H4 (cell line): ENCODE measurements around the gene CYB5A. TPM values are rescaled to one million over a fixed set of nuclear protein-coding genes. Genes with fewer than 3 reads are reported as not detected.
"Not testable (repeated sequence)": the region's sequence is repeated elsewhere in the genome, so short reads cannot be mapped to it uniquely, and the experiment has no call there.

Source experiments
- DNase-seq: peaks from one replicate; pipeline ENCODE4 v3.0.0-alpha.2; 2015; ENCODE audit warnings: low spot score
- total RNA-seq: library from RNA; depleted of rRNA; stranded (reverse); fragments of >200 nt; shearing (Covaris generic); gene quantifications from 2 replicates; pipeline ENCODE4 v1.2.3, GENCODE V29; 2014

Gene CYB5A
- total RNA-seq, 1 experiment from 2014 or later = 8.6 TPM

GRCh38 chr18:74294526-74294925 is 2.8 kb upstream of the CYB5A start:
- DNase-seq = peak; percentile 12

- DNase-seq = not testable (repeated sequence)
These were observed 1.2 kb upstream of the CYB5A start for GRCh38 chr18:74292982-74293381.

- no peak for DNase-seq
These were observed 737 bp upstream of the CYB5A start for GRCh38 chr18:74292541-74292858.

GRCh38 chr18:74291472-74291770 is 342 bp downstream of the CYB5A start:
- DNase-seq = no peak

GRCh38 chr18:74290794-74291471 is 830 bp downstream of the CYB5A start:
- no peak for DNase-seq

- no peak for DNase-seq
These were observed 1.7 kb downstream of the CYB5A start for GRCh38 chr18:74290021-74290420.

- no peak for DNase-seq
These were observed 2.6 kb downstream of the CYB5A start for GRCh38 chr18:74289137-74289536.

- no peak for DNase-seq
These were observed 3.0 kb downstream of the CYB5A start for GRCh38 chr18:74288730-74289129.

- DNase-seq = no peak
These were observed 3.7 kb downstream of the CYB5A start for GRCh38 chr18:74288041-74288440.

GRCh38 chr18:74286856-74287255 is 4.9 kb downstream of the CYB5A start:
- DNase-seq = no peak

GRCh38 chr18:74286106-74286855 is 5.5 kb downstream of the CYB5A start:
- no peak for DNase-seq

- DNase-seq = not testable (repeated sequence)
These were observed 6.2 kb downstream of the CYB5A start for GRCh38 chr18:74285583-74285982.

GRCh38 chr18:74284980-74285355 is 6.8 kb downstream of the CYB5A start:
- no peak for DNase-seq

GRCh38 chr18:74284191-74284979 is 7.4 kb downstream of the CYB5A start:
- no peak for DNase-seq

- no peak for DNase-seq
These were observed 8.1 kb downstream of the CYB5A start for GRCh38 chr18:74283646-74284045.

- DNase-seq = no peak
These were observed 8.8 kb downstream of the CYB5A start for GRCh38 chr18:74282755-74283554.

- DNase-seq = no peak
These were observed 9.6 kb downstream of the CYB5A start for GRCh38 chr18:74281980-74282754.

- DNase-seq = no peak
These were observed 10.5 kb downstream of the CYB5A start for GRCh38 chr18:74281011-74281979.

GRCh38 chr18:74278983-74279382 is 12.8 kb downstream of the CYB5A start:
- no peak for DNase-seq

GRCh38 chr18:74278058-74278457 is 13.7 kb downstream of the CYB5A start:
- DNase-seq = no peak
